B cell (primary cell): ENCODE measurements around the gene HCFC1.

ENCODE experiments used
- EZH2 ChIP-seq: IDR thresholded peaks from 2 replicates; pipeline ENCODE4 v1.6.1; 2012; ENCODE audit warnings: borderline replicate concordance, low read depth, mild to moderate bottlenecking, moderate library complexity, low read length; ENCODE audit not compliant: insufficient read depth, poor library complexity, severe bottlenecking
- TF ChIP-seq, protein P1 (sequence below): fragments of 200-600 bp; IDR thresholded peaks from one replicate; pipeline ENCODE4 v1.8.0; 2022; ENCODE audit warnings: antibody characterized with exemption, mild to moderate bottlenecking

DNA sequence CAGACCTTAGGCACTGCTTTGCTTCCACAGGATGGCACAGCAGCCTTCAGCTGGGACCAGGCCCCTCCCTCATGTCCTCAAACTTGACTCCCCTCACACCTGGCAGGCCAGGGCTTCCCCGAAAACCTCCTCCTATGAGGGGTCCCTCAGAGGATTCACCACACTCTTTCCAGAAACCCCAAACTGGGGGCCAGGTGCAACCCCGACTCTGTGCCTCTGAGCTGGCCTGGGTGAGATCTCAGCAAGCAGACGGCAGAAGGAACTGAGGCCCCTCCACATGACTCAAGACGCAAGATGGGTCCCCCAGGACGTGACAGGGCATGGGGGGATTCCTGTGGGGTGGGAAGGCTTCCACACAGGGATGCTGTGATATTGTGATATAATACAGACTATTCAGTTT is 6.2 kb downstream of the HCFC1 start:
- TF ChIP-seq, protein P1, sequence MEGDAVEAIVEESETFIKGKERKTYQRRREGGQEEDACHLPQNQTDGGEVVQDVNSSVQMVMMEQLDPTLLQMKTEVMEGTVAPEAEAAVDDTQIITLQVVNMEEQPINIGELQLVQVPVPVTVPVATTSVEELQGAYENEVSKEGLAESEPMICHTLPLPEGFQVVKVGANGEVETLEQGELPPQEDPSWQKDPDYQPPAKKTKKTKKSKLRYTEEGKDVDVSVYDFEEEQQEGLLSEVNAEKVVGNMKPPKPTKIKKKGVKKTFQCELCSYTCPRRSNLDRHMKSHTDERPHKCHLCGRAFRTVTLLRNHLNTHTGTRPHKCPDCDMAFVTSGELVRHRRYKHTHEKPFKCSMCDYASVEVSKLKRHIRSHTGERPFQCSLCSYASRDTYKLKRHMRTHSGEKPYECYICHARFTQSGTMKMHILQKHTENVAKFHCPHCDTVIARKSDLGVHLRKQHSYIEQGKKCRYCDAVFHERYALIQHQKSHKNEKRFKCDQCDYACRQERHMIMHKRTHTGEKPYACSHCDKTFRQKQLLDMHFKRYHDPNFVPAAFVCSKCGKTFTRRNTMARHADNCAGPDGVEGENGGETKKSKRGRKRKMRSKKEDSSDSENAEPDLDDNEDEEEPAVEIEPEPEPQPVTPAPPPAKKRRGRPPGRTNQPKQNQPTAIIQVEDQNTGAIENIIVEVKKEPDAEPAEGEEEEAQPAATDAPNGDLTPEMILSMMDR: no peak
- TF ChIP-seq EZH2: no peak
